PC-3 (cell line): ENCODE measurements around the gene GRIP1.

Experiments used
- CTCF ChIP-seq: fragments of 300-600 bp; sonication (generic); conservative IDR thresholded peaks from 2 replicates; pipeline ENCODE4 v1.5.1; 2017; ENCODE audit warnings: antibody characterized with exemption, low read depth, mild to moderate bottlenecking, low read length
- EZH2 ChIP-seq: fragments of 300-600 bp; sonication (generic); IDR thresholded peaks from one replicate; pipeline ENCODE4 v1.6.1; 2017; ENCODE audit warnings: antibody characterized with exemption, mild to moderate bottlenecking, low read length; ENCODE audit not compliant: unreplicated experiment

- TF ChIP-seq CTCF (no peak), EZH2 (no peak)
Observed at GRCh38 chr12:66531766-66532165, 147.1 kb downstream of the GRIP1 start.
